Smooth muscle cell (in vitro differentiated cells): Measurements from ENCODE around the gene RPS6KA1. TPM values are rescaled to one million over a fixed set of nuclear protein-coding genes. Genes with fewer than 3 reads are reported as not detected.

Source experiments
- DNase-seq: peaks from one replicate; lab custom pipeline; 2025; ENCODE audit not compliant: unreplicated experiment; lab: John Stamatoyannopoulos, UW
- H2AFZ ChIP-seq: fragments of 200-600 bp; sonication (generic); 2 replicates; pipeline ENCODE4 v1.6.0; 2016; ENCODE audit warnings: antibody characterized with exemption, low read depth, mild to moderate bottlenecking
- H3F3A ChIP-seq: fragments of 200-600 bp; sonication (generic); 2 replicates; pipeline ENCODE4 v1.6.0; 2017; ENCODE audit warnings: antibody characterized with exemption, low read depth
- H3K27ac ChIP-seq: fragments of 200-600 bp; sonication (generic); 2 replicates; pipeline ENCODE4 v1.5.1; 2016; ENCODE audit warnings: low read depth, mild to moderate bottlenecking
- H3K27me3 ChIP-seq: fragments of 200-600 bp; sonication (generic); 2 replicates; pipeline ENCODE4 v1.6.1; 2016; ENCODE audit warnings: low read depth, mild to moderate bottlenecking
- H3K36me3 ChIP-seq: fragments of 200-600 bp; sonication (generic); 2 replicates; pipeline ENCODE4 v1.5.1; 2016; ENCODE audit warnings: low read depth
- H3K4me1 ChIP-seq: fragments of 200-600 bp; sonication (generic); 2 replicates; pipeline ENCODE4 v1.5.1; 2016; ENCODE audit warnings: low read depth
- H3K4me2 ChIP-seq: fragments of 200-600 bp; sonication (generic); 2 replicates; pipeline ENCODE4 v1.6.0; 2016; ENCODE audit warnings: mild to moderate bottlenecking
- H3K4me3 ChIP-seq: fragments of 200-600 bp; sonication (generic); 2 replicates; pipeline ENCODE4 v1.5.1; 2016; ENCODE audit warnings: mild to moderate bottlenecking
- H3K79me2 ChIP-seq: fragments of 200-600 bp; sonication (generic); 2 replicates; pipeline ENCODE4 v1.6.0; 2016; ENCODE audit warnings: low read depth, mild to moderate bottlenecking
- H3K9ac ChIP-seq: fragments of 200-600 bp; sonication (generic); 2 replicates; pipeline ENCODE4 v1.6.0; 2016; ENCODE audit warnings: low read depth
- H3K9me3 ChIP-seq: fragments of 200-600 bp; sonication (generic); replicated peaks from 2 replicates; pipeline ENCODE4 v1.5.1; 2016; ENCODE audit warnings: low read depth
- H4K20me1 ChIP-seq: fragments of 200-600 bp; sonication (generic); 2 replicates; pipeline ENCODE4 v1.6.0; 2016; ENCODE audit warnings: low read depth
- CTCF ChIP-seq: fragments of 200-600 bp; sonication (generic); IDR thresholded peaks from 2 replicates; pipeline ENCODE4 v1.5.1; 2017; ENCODE audit warnings: borderline replicate concordance, mild to moderate bottlenecking, antibody characterized with exemption; ENCODE audit not compliant: insufficient read depth, poor library complexity, severe bottlenecking
- WGBS: methylation state at CpG from one replicate; pipeline ENCODE4 v1.1.7; 2016; ENCODE audit warnings: low lambda C conversion rate; 5-methylcytosine and 5-hydroxymethylcytosine counted together
- polyA plus RNA-seq: library from polyadenylated mRNA; unstranded; fragments of >200 nt; fragmentation: Nextera tagmentation; extraction: Ambion mirVana; gene quantifications from 2 replicates; pipeline ENCODE4 v1.2.1, GENCODE V29; 2016
- total RNA-seq: library from RNA; depleted of rRNA; stranded (reverse); fragments of >200 nt; gene quantifications from 2 replicates; pipeline ENCODE4 v1.2.3, GENCODE V29; 2014

RPS6KA1 gene
- total and polyA plus RNA-seq, 2 experiments from 2014 or later: 10.1 to 34.6 TPM

- no peaks in the 10 kb centered on the region for H3K36me3 ChIP-seq
- H3K9me3 ChIP-seq: no peaks in the 10 kb centered on the region
- no peak overlapping the region for H3K4me3 ChIP-seq
- no peaks in the 10 kb centered on the region for H4K20me1 ChIP-seq
- no peak overlapping the region for H3K9ac ChIP-seq
- H3K4me1 ChIP-seq: no peaks in the 10 kb centered on the region
- H3K27ac ChIP-seq: no peak overlapping the region
- no peak overlapping the region for H3K4me2 ChIP-seq
- H3K27me3 ChIP-seq: no peaks in the 10 kb centered on the region
- no peak for DNase-seq
- no peaks in the 10 kb centered on the region for H3F3A ChIP-seq
- H2AFZ ChIP-seq: no peak overlapping the region
- WGBS: 85% methylated on average over 3 of the region's 3 CpGs
- TF ChIP-seq CTCF: no peak
- no peaks in the 10 kb centered on the region for H3K79me2 ChIP-seq
Measured at GRCh38 chr1:26493267-26493666, 36.3 kb upstream of the RPS6KA1 start.

GRCh38 chr1:26493938-26494337 lies 35.6 kb upstream of the RPS6KA1 start:
- Histone ChIP-seq H3K4me3 (no peak overlapping the region), H3K4me2 (no peak overlapping the region), H4K20me1 (no peaks in the 10 kb centered on the region), H3K4me1 (no peaks in the 10 kb centered on the region), H3K36me3 (no peaks in the 10 kb centered on the region), H3K9me3 (no peaks in the 10 kb centered on the region), H3K27ac (no peak overlapping the region), H3K27me3 (no peaks in the 10 kb centered on the region), H3K79me2 (no peaks in the 10 kb centered on the region), H3F3A (no peaks in the 10 kb centered on the region), H2AFZ (no peak overlapping the region), H3K9ac (no peak overlapping the region)
- no peak for DNase-seq
- WGBS: 96% methylated on average over 3 of the region's 3 CpGs
- TF ChIP-seq CTCF: no peak

GRCh38 chr1:26496861-26497260 lies 32.7 kb upstream of the RPS6KA1 start:
- H2AFZ ChIP-seq: no peak overlapping the region
- no peak for TF ChIP-seq CTCF
- WGBS: 85% methylated on average over 4 of the region's 4 CpGs
- H4K20me1 ChIP-seq: no peaks in the 10 kb centered on the region
- H3F3A ChIP-seq: no peaks in the 10 kb centered on the region
- H3K4me3 ChIP-seq: no peak overlapping the region
- no peaks in the 10 kb centered on the region for H3K9me3 ChIP-seq
- H3K36me3 ChIP-seq: no peaks in the 10 kb centered on the region
- H3K4me1 ChIP-seq: peaks cover 7% of the 10 kb centered on the region
- no peaks in the 10 kb centered on the region for H3K79me2 ChIP-seq
- DNase-seq: no peak
- H3K27ac ChIP-seq: no peak overlapping the region
- H3K9ac ChIP-seq: no peak overlapping the region
- no peaks in the 10 kb centered on the region for H3K27me3 ChIP-seq
- no peak overlapping the region for H3K4me2 ChIP-seq

- Histone ChIP-seq H3K4me2 (no peak overlapping the region), H2AFZ (no peak overlapping the region), H4K20me1 (no peaks in the 10 kb centered on the region), H3K27me3 (no peaks in the 10 kb centered on the region), H3K36me3 (no peaks in the 10 kb centered on the region), H3F3A (no peaks in the 10 kb centered on the region), H3K9ac (no peak overlapping the region), H3K4me1 (peaks cover 7% of the 10 kb centered on the region), H3K79me2 (no peaks in the 10 kb centered on the region), H3K9me3 (no peaks in the 10 kb centered on the region), H3K27ac (no peak overlapping the region), H3K4me3 (no peak overlapping the region)
- WGBS: 96% methylated on average over 7 of the region's 7 CpGs
- no peak for TF ChIP-seq CTCF
- no peak for DNase-seq
Measured at GRCh38 chr1:26498894-26499293, 30.7 kb upstream of the RPS6KA1 start.
